Nephron (organoid): Measurements from ENCODE around the gene ROBO4.

Experiments used
- H3K27ac Mint-ChIP-seq, 3 experiments: 2 replicates each; pipeline ENCODE4 v1.8.0; 2020; ENCODE audit warnings: mixed read lengths in 3 of 3, mild to moderate bottlenecking in 2 of 3, moderate library complexity in 1 of 3
- H3K27me3 Mint-ChIP-seq: 2 replicates; pipeline ENCODE4 v1.8.0; 2021; ENCODE audit warnings: low read depth, mild to moderate bottlenecking, moderate library complexity, mixed read lengths
- H3K36me3 Mint-ChIP-seq: 2 replicates; pipeline ENCODE4 v1.8.0; 2020; ENCODE audit warnings: low read depth, mixed read lengths
- H3K4me1 Mint-ChIP-seq: 2 replicates; pipeline ENCODE4 v1.8.0; 2020; ENCODE audit warnings: mixed read lengths
- H3K4me3 Mint-ChIP-seq, 3 experiments: 2 replicates each; pipeline ENCODE4 v1.8.0; 2020; ENCODE audit warnings: mild to moderate bottlenecking in 3 of 3, mixed read lengths in 3 of 3, moderate library complexity in 2 of 3
- H3K9me3 Mint-ChIP-seq: 2 replicates; pipeline ENCODE4 v1.8.0; 2020; ENCODE audit warnings: mixed read lengths
- CTCF ChIP-seq, 3 experiments: fragments of 200-600 bp; sonication (generic); IDR thresholded peaks; one replicate each; pipeline ENCODE4 v1.5.0; 2021; ENCODE audit warnings: antibody characterized with exemption in 3 of 3; ENCODE audit not compliant: unreplicated experiment in 3 of 3

Gene ROBO4

GRCh38 chr11:124877631-124877909, 20.1 kb downstream of the ROBO4 start:
- Mint-ChIP-seq H3K4me3 (peak overlapping the region; percentile 85 to 93 (median 93)), H3K27me3 (peaks cover 43% of the 10 kb centered on the region), H3K9me3 (no peaks in the 10 kb centered on the region), H3K27ac (peak overlapping the region in 2 of 3 experiments; percentile 39 to 94), H3K4me1 (peaks cover 14% of the 10 kb centered on the region), H3K36me3 (no peaks in the 10 kb centered on the region)
- no peak for TF ChIP-seq CTCF (IDR thresholded peaks at IDR 0.05; ENCODE audit: unreplicated experiment in 3 of 3)

GRCh38 chr11:124876818-124877630, 20.6 kb downstream of the ROBO4 start:
- Mint-ChIP-seq H3K27me3 (peaks cover 49% of the 10 kb centered on the region), H3K27ac (peak overlapping the region; percentile 86 to 98 (median 94)), H3K4me3 (peak overlapping the region; percentile 85 to 93 (median 93)), H3K4me1 (peaks cover 8% of the 10 kb centered on the region), H3K36me3 (no peaks in the 10 kb centered on the region), H3K9me3 (no peaks in the 10 kb centered on the region)
- TF ChIP-seq CTCF (IDR thresholded peaks at IDR 0.05; ENCODE audit: unreplicated experiment in 3 of 3): no peak

GRCh38 chr11:124875943-124876817, 21.5 kb downstream of the ROBO4 start:
- Mint-ChIP-seq H3K4me3 (peak overlapping the region; percentile 85 to 93 (median 93)), H3K9me3 (no peaks in the 10 kb centered on the region), H3K4me1 (peaks cover 5% of the 10 kb centered on the region), H3K27ac (peak overlapping the region; percentile 86 to 98 (median 94)), H3K36me3 (no peaks in the 10 kb centered on the region), H3K27me3 (peaks cover 57% of the 10 kb centered on the region)
- TF ChIP-seq CTCF (IDR thresholded peaks at IDR 0.05; ENCODE audit: unreplicated experiment in 3 of 3): peak; percentile 69 to 92 (median 73)

GRCh38 chr11:124875401-124875800, 22.3 kb downstream of the ROBO4 start:
- H3K36me3 Mint-ChIP-seq: no peaks in the 10 kb centered on the region
- H3K27me3 Mint-ChIP-seq: peaks cover 61% of the 10 kb centered on the region
- H3K4me3 Mint-ChIP-seq: peak overlapping the region; percentile 74 to 85 (median 81)
- no peaks in the 10 kb centered on the region for H3K9me3 Mint-ChIP-seq
- no peak for TF ChIP-seq CTCF (IDR thresholded peaks at IDR 0.05; ENCODE audit: unreplicated experiment in 3 of 3)
- H3K27ac Mint-ChIP-seq: no peak overlapping the region
- no peaks in the 10 kb centered on the region for H3K4me1 Mint-ChIP-seq

GRCh38 chr11:124874571-124875255, 23.0 kb downstream of the ROBO4 start:
- Mint-ChIP-seq H3K27ac (no peak overlapping the region), H3K27me3 (peaks cover 67% of the 10 kb centered on the region), H3K9me3 (no peaks in the 10 kb centered on the region), H3K4me3 (peak overlapping the region; percentile 62 to 73 (median 64)), H3K36me3 (no peaks in the 10 kb centered on the region), H3K4me1 (no peaks in the 10 kb centered on the region)
- no peak for TF ChIP-seq CTCF (IDR thresholded peaks at IDR 0.05; ENCODE audit: unreplicated experiment in 3 of 3)
